Endometrium (tissue), 2 donors: ENCODE results near the gene PTN.
"Not testable (repeated sequence)": the region's sequence is repeated elsewhere in the genome, so short reads cannot be mapped to it uniquely, and the experiment has no call there.

ENCODE experiments used
- FAIRE-seq: peaks from 2 replicates; lab custom pipeline; 2012; peaks lifted over from hg19 to GRCh38; lab: Jason Lieb, UNC
- donor health status: control.
- donor health status: control.

Gene PTN

DNA sequence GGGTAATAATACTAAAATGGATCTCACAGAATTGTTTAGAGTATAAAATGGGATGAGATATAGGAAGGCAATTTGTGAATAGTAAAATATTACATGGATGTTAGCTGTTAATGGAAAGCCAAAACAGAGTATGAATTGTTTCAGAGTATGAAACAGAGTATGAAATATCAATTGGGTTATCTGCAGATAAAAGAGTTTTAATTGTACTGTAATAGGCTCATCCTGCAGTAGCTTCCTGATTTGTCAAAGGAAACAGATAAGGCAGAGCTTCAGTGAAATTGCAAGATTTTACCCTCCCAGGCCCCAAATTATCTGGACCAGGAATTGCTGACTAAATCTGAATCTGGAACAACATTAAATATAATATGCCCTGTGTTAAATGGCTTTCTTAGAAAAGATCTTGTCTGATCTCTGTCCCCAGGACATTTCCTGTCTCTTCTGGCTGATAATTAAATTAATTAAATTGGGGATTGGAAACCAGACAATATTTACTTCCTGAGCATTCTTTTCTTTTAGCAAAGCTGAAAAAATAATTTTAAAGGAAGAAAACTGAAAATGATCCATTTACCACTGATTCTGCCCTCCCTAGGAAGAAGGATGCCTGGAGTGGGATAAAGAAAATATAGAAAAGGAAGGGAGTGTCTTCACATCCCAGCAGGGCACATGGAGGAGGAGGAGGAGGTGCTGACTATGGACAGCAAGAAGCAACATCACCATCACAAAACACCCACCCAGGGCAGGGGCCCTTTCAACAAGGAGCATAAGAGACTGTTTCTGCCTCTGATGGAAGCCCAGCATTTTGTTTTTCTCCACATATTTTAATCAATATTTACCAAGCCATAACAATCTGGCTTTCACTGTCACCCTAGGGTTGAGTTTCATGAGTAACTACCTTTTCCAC, 18.5 kb downstream of the PTN start:
- no peak for FAIRE-seq

DNA sequence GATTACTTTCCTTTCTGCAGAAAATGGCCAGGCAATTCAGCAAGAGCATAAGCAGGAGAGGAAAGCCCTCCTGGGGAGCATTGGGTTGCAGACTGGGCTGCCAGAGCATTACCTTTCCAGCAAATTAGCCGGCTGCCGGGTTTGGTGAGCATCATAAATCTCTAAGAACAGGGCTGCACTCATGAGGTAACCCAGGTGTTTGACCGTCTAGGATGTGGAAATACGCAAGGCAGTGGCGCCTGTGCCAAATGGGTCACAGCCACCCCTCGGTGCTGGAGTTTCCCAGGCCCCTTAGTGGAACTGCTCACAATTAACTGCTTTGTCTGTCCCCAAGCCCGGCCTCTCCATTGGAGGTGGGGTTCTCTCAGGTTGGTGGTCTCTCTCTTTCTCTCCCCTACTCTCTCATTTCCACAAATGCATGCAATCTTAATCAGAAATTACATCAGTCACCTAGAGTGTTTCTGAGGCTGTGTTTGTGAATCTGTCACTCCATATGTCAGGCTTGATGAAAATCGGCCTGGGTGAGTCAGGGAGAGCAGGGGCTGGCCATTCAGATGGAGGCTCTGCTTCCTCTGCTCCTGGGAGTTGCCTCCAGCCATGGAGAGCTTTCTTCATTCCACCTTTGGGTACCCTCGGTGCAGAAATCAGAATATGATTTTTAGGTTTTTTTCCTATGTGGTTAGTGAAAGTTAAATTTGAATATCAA, 26.7 kb downstream of the PTN start:
- FAIRE-seq: no peak

DNA sequence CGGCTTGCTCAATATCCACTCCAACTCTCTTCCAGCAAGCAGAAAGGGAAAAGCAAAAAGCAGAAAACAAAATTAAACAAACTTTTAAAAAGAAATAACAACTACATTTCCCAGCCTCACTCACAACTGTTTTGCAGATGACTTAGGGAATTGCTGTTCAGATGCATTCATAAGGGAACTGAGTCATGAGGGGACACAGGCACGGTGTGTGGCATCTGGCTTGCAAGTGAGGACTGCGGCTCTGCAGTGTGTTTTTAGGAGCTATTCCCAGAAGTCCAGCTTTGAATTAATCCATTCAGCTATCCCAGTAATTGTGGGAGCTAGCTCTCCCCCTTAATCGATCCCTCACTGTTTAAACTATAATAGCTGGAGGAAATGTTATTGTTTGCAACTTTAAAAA, 30.3 kb downstream of the PTN start:
- no peak for FAIRE-seq

DNA sequence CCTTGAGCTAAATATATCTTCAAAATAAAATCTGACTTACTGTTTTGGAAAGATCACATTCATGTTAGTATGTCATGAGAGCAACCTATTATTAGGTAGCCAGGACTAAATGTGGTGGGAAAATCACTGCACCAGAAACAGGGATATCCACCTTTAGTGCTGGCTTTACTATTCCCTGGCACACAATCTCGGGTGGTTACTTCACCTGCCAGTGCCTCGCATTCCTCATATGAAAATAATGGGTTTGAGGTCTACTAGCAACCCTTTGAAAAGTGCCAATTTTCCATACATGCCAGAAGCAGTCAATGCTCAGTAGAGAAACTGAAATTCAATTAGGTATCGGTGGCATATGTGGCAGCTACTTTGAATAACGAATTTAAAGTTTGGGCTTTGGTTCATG, 36.8 kb downstream of the PTN start:
- no peak for FAIRE-seq

DNA sequence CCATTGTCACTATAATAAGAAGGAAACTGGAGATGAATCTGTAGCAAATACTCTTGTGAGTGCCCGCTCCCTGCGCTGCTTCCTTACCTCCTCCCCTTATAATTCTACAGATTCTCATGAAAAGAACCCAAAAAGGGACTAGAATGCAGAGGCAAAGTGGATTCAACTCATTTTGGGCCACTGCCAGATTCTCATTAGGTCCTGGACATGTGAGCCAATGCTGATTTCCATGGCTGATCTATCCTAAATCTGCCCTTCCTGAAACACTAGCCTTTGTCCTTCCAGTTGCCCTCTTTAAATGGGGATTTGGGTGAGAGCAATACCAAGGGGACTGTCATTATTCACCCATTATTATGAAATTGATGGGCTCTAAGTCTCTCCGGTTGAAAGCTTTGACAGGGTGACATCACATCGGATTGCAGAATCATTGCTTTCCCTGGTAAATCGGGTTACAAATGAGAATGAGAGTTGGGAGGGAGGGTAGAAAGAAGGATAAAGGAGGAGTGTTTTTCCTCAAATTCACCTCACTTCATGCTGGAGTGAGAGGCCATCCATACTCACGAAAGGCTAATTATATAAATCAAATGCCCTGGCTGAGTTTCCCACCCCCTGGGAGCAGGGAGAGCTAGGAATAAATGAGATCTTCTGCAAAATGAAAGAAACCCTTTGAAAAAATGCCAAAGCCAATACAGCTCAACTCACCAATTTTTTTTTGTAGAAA, 37.5 kb downstream of the PTN start:
- no peak for FAIRE-seq

DNA sequence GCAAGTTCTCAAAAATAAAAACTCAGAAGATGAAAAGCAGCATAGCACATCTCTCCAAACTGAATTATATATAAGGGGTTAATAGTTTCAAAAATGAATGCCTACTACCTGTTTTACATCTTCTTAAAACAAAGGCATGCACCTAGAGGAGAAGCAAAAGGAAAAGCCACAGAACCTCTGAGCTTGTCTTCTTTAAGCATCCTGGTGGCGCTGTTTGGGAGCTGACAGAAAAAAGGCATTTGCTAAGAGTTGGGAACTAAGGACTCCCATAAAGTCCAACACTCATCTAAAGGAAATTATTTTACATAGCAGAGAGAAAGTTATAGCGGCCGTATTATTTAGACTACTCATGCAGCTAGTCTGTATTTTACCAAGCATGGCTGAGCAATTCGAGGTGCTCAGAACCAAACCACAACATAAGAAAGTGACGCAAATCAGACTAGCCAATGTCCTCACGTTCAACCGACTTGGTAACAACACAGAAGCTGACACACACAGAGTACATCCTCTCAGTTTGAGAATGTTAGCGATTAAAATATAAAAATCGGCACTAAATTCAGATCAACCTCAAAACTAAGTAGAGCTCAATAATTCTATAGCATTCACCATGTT, 38.8 kb downstream of the PTN start:
- no peak for FAIRE-seq

DNA sequence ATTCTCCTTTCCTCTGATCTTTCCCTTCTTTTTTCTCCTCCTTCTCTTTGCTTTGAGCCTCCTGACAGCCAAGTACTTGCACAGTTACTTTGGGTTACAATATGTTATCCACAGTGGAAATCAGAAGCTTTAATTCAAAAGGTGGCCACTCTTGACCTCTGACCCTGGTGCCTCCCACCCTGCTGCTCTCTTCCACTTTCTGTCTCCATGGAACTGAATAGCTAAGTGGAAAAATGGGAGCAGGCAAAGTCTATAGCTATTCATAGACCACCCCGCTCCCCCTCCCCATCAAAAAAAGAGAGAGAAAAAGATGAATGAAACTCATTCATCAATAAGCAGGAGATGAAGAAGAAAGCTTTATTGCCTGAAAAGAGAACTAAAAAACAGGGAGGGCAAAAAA, 39.4 kb downstream of the PTN start:
- no peak for FAIRE-seq

DNA sequence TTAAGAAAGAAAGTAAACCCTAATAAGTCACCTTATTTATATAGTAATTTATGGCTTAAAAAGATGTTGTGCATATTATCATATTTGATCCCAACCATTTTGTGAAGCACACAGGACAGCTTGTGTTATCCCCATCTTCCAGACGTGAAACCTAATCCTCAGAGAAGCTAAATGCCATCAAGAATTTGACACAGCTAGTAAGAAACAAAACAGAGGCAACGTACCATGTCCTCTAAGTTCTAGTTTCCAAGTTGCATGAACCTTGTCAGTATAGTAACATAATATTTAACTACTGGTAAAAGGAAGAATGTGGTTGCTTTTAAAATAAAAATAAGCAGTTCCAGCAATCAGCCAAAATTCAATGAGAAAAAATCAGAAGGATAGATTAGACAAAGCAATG, 41.5 kb downstream of the PTN start:
- no peak for FAIRE-seq

DNA sequence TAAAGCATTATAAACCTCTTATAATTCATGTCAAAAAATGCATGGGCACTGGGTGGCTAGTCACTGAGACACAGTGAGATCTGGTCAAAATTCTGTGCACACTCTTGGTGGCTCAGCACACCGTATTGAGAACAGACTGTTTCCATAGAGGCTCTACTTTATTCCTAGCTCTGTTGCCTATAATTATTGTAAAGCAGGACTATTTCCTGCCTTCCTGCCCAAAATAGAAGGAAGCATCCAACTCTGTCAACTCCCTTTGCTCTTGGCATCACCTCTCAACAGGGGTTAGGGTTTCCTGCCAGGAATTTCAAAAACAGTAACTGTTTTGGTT, 45.1 kb downstream of the PTN start:
- no peak for FAIRE-seq

DNA sequence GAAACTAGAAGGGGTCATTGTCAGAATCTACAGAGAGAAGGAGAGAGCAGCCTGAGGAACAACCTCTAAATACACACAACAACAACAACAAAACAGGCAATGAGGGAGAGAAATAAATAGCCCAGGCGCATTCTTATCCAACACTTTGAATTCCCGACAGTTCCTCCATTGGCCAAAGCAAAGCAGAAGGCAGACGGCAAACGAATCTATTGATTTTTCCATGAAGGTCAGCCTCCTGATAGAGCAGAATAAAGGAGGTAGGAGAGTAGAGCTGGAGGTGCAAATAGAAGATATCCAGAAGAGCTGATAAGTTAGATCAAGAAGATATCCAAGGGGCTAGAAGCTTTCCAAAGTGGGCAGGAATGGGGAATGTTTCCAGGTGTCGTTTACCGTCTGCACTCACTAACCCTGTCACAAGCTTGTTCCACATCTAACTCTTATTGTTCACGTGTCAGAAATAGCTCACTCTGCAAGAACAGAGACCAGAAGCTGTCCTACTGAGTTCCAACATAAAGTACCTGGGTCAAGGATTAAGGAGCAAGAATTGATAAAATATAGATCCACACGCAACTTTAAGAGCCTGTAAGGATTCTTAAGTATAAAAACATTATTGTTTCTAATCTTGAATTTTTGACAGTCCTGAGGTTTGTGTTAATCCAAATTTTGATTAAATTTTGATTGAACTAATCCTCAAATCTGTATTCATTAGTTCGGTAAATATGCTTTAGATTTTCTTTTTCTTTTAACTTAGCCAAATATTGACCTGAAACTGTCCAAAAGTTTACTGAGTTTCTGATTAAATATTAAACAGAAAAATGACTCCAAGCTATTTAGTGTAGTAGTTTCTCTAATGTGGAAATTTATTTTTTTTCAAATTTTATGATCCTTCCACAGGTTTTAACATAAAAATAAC, 45.7 kb downstream of the PTN start:
- no peak for FAIRE-seq

DNA sequence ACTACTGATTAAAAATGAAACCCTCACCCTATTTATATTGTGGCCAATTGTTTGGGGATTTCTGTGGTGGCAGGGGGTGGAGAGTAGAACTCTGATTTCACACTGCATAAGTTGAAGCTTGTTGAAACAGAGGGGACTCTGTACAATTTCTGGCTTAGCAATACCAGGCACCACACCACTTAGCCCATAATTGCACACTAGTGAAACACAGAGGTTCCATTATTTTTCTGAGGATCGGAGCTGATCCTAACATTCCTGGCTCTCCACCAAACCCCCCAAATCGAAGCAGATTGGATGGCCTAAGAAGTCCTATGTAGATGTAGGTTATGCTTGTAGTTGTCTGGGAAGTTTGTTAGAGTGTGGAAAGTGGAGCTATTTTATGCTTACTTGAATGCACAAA, 47.0 kb downstream of the PTN start:
- no peak for FAIRE-seq

DNA sequence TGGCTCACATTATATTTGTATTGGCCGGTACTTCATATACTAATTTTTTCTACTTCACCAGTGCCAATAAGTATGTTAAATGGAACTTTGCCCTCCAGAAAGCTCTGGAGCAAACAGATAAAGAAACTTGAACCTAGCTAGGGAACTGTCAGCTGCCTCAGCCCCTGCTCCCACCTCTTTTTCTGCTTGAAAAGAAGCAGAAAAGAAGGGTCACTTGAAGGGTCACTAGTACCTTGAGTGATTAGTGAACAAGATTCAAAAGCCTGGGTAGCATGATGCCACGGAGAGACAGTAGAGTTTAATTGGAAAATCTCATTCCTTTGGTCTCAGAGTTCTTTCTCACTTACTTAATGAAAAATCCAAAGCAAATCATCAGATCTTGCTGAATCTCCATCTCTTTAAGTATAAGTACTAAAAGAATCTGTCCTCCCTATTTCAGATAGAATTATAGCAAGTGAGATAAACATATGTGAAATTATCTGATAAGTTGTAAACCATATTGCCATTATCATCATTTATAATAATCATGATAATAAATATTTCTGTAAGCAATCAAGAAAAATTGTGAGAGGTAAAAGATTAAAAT, 47.7 kb downstream of the PTN start:
- FAIRE-seq: no peak

DNA sequence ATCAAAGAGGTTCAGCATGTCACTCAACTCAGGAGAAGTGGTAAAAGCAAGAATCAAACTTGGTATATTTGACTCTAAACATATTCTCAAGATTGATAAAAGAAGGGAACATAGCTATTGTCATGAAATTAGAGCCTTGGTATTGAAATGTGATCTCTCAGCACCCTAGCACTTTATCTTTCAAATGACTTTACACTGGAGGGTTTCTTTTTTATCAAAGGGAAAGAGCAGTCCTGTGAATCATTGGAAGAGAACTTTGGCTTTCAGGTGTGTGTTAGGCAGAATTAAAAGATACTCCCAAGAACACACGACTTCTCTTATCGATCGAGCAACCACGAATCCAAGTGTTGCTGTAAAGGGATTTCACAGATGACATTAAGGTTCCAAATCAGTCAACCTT, 54.4 kb downstream of the PTN start:
- FAIRE-seq: no peak

DNA sequence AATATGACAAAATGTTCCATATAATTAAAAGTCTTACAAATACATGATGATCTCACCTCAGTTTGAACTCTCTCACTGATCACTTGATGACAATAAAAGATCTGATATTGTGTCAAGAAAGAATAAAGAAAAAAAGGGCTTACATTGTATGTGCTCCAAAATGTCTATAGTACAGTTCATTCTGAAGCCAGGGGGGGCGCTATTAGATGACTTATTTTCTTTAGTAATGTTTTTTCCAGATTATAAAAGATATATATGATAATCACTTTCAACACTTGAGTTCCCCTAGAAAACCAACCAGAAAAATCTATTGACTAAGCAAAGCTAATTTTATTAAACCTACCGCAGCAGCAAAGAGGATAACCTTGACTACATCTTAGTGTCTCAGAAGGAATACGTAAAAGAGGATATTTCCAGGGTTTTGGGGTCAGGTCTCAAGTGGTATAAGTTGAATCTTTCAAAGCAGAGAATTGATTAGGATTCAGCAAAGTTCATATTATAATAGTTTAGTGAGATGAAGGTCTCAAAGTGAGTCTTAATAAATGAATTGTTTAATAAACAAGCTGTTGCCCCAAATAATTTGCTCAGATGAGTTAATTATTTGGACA, 55.8 kb downstream of the PTN start:
- no peak for FAIRE-seq

DNA sequence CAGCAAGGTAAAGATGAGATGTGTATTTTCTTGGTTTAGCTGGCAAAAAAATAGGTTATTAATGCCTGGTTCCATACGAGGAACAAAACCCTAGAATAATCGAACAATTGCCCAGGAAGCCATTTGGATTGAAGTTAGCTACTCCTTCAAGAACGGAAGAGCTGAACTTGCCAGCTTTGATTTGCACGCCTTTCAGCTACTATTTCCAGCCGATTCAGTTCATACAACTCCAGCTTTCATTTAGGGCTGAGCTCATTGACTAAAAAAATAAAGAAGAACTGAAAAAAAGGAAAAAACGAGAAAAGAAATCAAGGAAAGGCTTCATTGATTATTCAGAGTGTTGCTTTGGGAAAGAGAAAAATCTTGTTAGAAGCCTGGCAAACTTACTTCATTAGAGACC, 60.4 kb downstream of the PTN start:
- FAIRE-seq: no peak

DNA sequence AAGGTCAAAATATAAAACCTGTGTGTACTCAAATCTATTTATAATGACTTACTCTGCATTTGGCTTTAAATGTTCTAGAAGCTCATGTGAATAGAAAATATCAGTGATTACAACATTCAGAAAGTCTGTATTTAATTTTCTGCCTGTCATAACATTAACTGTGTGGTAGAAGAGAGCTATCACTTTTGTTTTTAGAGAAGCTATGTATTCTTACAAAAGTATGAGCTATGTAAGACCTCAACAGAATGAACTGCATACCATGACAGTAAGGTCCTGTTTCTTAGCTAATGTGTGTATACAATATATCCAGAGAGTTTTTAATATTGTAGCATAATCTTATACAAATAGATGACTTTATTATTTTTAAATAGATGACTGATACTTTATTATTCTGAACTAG, 61.5 kb downstream of the PTN start:
- FAIRE-seq: no peak

DNA sequence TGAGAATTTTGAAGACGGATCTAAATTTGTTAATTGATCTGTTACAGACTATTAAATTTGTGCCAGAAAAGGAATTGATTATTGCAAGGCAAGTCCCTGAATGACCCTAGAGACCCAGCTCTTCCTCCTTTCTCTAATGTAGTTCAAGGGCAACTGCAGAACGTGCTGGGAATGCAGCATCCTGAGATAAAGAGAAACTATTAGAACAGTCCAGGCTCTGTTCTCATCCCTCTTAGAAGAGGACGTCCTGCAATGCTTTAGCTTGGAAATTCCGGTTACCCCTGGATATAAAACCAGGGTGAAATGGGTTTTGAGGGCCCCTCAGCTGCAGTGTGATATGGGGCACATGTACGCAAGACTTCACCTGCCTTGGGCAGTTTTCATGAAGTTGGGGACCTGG, 67.3 kb downstream of the PTN start:
- FAIRE-seq: no peak

DNA sequence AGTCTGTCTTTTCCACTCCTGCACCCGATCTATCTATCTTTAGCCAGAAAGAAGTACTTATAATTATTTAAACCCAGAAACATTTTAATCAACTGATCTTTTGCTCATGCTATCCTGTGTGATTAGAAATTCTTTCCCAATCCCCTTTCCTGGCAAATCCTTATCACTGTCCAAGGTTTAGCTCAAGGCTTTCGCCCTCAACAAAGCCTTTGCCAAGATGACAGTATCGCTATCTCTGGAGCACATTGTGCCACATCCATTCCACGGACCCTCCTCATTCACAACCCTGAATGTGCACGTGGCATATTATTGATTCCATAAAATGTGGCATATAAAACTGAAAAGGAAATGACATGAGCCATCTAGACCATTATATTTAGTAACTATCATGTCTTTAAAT, 71.3 kb downstream of the PTN start:
- no peak for FAIRE-seq

DNA sequence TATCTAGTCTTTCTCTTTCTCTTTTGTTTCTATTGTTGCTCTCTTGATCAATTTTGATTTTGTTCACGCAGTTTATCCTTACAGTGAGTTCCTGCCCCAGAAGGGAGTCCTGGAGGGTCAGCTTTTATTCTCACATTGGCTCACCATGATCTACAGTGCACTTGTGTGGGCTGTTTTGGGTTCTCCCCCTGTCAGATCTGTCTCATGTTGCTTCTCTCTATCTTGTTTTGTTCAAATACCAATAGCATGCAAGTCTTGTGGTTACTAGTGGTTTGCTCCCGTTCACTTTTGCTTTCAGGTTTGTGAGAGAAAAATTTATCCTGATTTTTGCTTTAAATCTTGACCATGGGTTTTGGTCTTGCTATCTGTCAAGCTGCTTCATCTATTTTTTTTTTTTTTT, 74.3 kb downstream of the PTN start:
- no peak for FAIRE-seq

DNA sequence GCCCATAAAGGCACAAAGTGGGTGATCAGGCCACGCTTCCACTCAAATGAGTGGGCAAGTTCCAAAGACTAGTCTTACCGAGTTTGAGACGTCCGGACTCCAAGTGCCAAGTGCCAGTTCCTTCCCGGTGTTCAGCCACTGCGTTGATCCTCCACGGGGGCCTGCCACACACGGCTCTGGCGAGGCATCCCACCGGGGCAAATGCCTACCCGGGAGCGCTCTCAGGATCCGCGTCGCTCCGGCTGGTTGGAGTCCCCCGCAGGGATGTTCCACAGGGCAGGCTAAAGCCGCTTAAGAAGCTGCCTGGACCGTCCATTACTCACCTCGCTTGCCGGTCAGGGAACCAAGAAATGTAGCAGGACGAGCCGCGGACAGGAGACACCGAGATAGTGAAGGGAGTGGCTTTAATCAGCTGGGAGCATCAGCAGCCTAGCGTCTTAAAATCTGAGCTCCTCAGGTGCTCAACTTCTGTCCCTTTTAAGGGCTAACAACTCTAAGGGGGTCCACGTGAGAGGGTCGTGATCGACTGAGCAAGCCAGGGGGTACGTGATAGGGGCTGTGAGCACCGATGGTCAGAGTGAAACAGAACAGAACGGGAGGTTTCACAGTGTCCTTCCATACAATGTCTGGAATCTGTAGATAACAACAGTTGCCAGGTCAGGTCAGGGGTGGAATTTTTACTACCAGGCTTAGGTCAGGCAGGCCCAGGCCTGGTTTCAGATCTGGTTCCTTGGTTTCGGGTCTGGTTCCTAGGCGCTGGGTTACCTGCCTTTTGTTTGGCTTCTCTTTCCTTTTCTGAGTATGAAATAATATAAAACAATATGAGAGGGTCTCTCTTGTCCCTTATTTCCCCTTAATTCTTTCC, 75.3 kb downstream of the PTN start:
- not testable (repeated sequence) for FAIRE-seq
